ENCODE results near the gene TLX2. TPM values are rescaled to one million over a fixed set of nuclear protein-coding genes. Genes with fewer than 3 reads are reported as not detected.

The TLX2 gene
- total RNA-seq, 1 experiment from 2014 or later: not detected

DNA sequence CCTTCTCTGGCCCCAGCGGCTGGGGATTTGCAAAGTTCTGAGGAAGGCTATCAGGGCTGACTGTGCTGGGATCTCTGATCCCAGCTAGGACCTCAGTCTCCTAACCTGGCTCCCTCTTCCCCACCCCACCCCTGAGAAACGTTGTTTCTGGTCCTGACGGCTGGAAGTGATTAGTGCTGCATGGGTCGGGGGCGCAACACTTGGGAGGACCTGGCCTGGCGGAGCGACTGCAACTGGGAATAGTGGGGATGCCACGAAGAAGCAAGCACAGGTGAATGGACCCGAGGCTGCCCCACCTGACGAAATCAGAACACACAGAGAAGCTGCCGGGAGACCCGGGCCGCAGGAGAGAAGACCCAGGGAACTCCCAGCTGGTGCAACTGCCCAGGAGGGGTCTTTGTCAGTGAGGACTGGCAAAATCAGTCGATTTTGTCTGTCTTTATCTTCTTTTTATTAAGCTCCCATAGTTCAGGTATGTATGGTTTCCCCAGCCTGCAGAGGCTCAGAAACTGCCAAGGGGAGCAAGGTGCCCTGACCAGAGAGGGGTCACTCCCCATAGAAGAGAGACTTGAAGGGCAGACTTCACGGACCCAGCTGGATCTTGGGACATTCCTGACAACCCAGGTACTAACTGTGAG is 14.2 kb upstream of the TLX2 start:
- H3K4me1 ChIP-seq (ENCODE audit: control insufficient read depth, insufficient read depth, low read length): peaks cover 45% of the 10 kb centered on the region
- H3K36me3 ChIP-seq (ENCODE audit: control insufficient read depth, insufficient read depth, low read length): no peaks in the 10 kb centered on the region; the same call in 1 of the 2 replicates
- TF ChIP-seq SIN3A (IDR thresholded peaks at IDR 0.05; ENCODE audit: borderline replicate concordance, insufficient read depth, low read depth, low read length) (no peak), POLR2AphosphoS5 (IDR thresholded peaks at IDR 0.05; ENCODE audit: low read depth, low read length) (no peak; the same call in 1 of the 2 replicates), TCF7L2 (IDR thresholded peaks at IDR 0.05; ENCODE audit: low read depth, low read length) (no peak)
- TF ChIP-seq, protein P1, sequence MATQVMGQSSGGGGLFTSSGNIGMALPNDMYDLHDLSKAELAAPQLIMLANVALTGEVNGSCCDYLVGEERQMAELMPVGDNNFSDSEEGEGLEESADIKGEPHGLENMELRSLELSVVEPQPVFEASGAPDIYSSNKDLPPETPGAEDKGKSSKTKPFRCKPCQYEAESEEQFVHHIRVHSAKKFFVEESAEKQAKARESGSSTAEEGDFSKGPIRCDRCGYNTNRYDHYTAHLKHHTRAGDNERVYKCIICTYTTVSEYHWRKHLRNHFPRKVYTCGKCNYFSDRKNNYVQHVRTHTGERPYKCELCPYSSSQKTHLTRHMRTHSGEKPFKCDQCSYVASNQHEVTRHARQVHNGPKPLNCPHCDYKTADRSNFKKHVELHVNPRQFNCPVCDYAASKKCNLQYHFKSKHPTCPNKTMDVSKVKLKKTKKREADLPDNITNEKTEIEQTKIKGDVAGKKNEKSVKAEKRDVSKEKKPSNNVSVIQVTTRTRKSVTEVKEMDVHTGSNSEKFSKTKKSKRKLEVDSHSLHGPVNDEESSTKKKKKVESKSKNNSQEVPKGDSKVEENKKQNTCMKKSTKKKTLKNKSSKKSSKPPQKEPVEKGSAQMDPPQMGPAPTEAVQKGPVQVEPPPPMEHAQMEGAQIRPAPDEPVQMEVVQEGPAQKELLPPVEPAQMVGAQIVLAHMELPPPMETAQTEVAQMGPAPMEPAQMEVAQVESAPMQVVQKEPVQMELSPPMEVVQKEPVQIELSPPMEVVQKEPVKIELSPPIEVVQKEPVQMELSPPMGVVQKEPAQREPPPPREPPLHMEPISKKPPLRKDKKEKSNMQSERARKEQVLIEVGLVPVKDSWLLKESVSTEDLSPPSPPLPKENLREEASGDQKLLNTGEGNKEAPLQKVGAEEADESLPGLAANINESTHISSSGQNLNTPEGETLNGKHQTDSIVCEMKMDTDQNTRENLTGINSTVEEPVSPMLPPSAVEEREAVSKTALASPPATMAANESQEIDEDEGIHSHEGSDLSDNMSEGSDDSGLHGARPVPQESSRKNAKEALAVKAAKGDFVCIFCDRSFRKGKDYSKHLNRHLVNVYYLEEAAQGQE (IDR thresholded peaks at IDR 0.05; ENCODE audit: insufficient read depth in 1 of 2, low read depth in 2 of 2, low read length in 1 of 2): no peak
- TF ChIP-seq, protein P2, sequence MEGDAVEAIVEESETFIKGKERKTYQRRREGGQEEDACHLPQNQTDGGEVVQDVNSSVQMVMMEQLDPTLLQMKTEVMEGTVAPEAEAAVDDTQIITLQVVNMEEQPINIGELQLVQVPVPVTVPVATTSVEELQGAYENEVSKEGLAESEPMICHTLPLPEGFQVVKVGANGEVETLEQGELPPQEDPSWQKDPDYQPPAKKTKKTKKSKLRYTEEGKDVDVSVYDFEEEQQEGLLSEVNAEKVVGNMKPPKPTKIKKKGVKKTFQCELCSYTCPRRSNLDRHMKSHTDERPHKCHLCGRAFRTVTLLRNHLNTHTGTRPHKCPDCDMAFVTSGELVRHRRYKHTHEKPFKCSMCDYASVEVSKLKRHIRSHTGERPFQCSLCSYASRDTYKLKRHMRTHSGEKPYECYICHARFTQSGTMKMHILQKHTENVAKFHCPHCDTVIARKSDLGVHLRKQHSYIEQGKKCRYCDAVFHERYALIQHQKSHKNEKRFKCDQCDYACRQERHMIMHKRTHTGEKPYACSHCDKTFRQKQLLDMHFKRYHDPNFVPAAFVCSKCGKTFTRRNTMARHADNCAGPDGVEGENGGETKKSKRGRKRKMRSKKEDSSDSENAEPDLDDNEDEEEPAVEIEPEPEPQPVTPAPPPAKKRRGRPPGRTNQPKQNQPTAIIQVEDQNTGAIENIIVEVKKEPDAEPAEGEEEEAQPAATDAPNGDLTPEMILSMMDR (IDR thresholded peaks at IDR 0.05): no peak
- H3K4me3 ChIP-seq (ENCODE audit: low read depth in 2 of 2, low read length in 2 of 2): peak overlapping the region; percentile 43 to 65
- ATAC-seq (no peak), DNase-seq (ENCODE audit: low read depth, low spot score) (no peak)
- BruUV-seq (replicated peaks): no TSS peak
- no peaks in the 10 kb centered on the region for H3K9me3 ChIP-seq (ENCODE audit: control insufficient read depth, insufficient read depth, low read depth, low read length)
- in situ Hi-C loops (cut with HindIII; ENCODE audit: low pct_unique_long_range_greater_than_20kb, low sequenced_read_pairs): no loop called here
- peak overlapping the region; percentile 81 for H3K27ac ChIP-seq (ENCODE audit: low read length)
- intact Hi-C loops (cut with micrococcal nuclease; ENCODE audit: unreplicated experiment): loop anchor here (10.0 kb wide), 1 partner anchor 85 kb away; no protein-coding TSS in a partner anchor
- POLR2A ChIA-PET: interaction anchor here (0.5 to 1.5 kb wide), 3 partner anchors 11 to 42 kb away, joined by 3 to 12 read pairs (median 3); partner anchors contain the start of genes TLX2 and WBP1
- no peaks in the 10 kb centered on the region for H3K27me3 ChIP-seq (ENCODE audit: control insufficient read depth, insufficient read depth, low read length)
- CTCF ChIA-PET: interaction anchor here (0.6 kb wide), 1 partner anchor 48 kb away, joined by 3 read pairs; no protein-coding TSS in a partner anchor

DNA sequence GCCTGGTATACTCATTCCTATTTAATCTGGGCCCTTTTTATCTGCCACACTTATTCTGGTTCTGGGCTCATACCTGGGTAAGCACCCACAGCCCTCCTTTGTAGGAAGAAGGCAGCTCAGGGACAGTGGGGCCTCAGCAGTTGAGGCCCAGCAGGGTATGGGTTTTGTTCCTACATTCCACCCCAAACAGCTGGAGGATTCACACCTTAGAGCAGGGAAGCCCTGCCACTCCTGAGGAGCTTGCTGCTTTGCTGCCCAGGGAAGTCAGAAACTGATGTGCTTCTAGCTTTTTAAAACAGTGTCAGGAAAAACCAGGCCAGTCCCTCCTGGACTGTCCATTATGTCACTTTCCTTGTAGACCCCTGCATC is 13.7 kb upstream of the TLX2 start:
- in situ Hi-C loops (cut with HindIII; ENCODE audit: low pct_unique_long_range_greater_than_20kb, low sequenced_read_pairs) (no loop called here), intact Hi-C loops (cut with micrococcal nuclease; ENCODE audit: unreplicated experiment) (loop anchor here (10.0 kb wide), 1 partner anchor 84 kb away; no protein-coding TSS in a partner anchor)
- Histone ChIP-seq H3K27me3 (ENCODE audit: control insufficient read depth, insufficient read depth, low read length) (no peaks in the 10 kb centered on the region), H3K4me3 (ENCODE audit: low read depth in 2 of 2, low read length in 2 of 2) (no peak overlapping the region), H3K4me1 (ENCODE audit: control insufficient read depth, insufficient read depth, low read length) (peaks cover 50% of the 10 kb centered on the region), H3K27ac (ENCODE audit: low read length) (peak overlapping the region; percentile 81), H3K9me3 (ENCODE audit: control insufficient read depth, insufficient read depth, low read depth, low read length) (no peaks in the 10 kb centered on the region), H3K36me3 (ENCODE audit: control insufficient read depth, insufficient read depth, low read length) (no peaks in the 10 kb centered on the region; the same call in 1 of the 2 replicates)
- DNase-seq (ENCODE audit: low read depth, low spot score) (no peak), ATAC-seq (no peak)
- BruUV-seq (replicated peaks): no TSS peak
- TF ChIP-seq, protein P2 (IDR thresholded peaks at IDR 0.05): no peak
- TF ChIP-seq, protein P1 (IDR thresholded peaks at IDR 0.05; ENCODE audit: insufficient read depth in 1 of 2, low read depth in 2 of 2, low read length in 1 of 2): no peak
- TF ChIP-seq TCF7L2 (IDR thresholded peaks at IDR 0.05; ENCODE audit: low read depth, low read length): no peak
- TF ChIP-seq POLR2AphosphoS5 (IDR thresholded peaks at IDR 0.05; ENCODE audit: low read depth, low read length): no peak
- no peak for TF ChIP-seq SIN3A (IDR thresholded peaks at IDR 0.05; ENCODE audit: borderline replicate concordance, insufficient read depth, low read depth, low read length)
- POLR2A ChIA-PET: interaction anchor here (0.5 to 1.5 kb wide), 3 partner anchors 11 to 42 kb away, joined by 3 to 12 read pairs (median 3); partner anchors contain the start of genes TLX2 and WBP1
- CTCF ChIA-PET: no interaction called here

Data from Panc1 (cell line).